Activated gamma-delta T cell (primary cell): ENCODE data around the gene CPSF2.
"Not testable (repeated sequence)": the region's sequence is repeated elsewhere in the genome, so short reads cannot be mapped to it uniquely, and the experiment has no call there.

ENCODE experiments used
- DNase-seq: peaks from one replicate; lab custom pipeline; 2025; lab: John Stamatoyannopoulos, UW

The CPSF2 gene

GRCh38 chr14:92160619-92161018 lies 38.9 kb downstream of the CPSF2 start:
- DNase-seq = no peak

DNA sequence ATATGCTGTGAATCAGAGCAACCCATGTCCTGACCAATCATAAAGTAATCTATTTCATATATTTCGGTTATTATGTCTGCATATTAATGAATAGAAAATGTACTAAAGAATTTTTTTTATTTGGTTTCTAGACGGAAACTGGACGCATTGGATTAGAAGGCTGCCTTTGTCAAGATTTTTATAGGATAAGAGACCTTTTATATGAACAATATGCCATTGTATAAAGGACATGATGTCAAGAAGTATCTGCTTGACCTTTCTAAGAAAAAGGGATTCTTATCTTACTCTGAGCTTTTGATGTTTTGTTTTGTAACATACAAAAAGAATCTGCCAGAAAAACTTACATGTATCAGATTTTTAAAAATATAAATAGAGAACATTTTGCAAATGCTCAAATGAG lies 39.8 kb downstream of the CPSF2 start:
- DNase-seq = no peak

- no peak for DNase-seq
These were observed 43.2 kb downstream of the CPSF2 start for GRCh38 chr14:92164958-92165357.

- DNase-seq = no peak
These were observed 51.9 kb downstream of the CPSF2 start for GRCh38 chr14:92173668-92174067.

- no peak for DNase-seq
These were observed 54.0 kb downstream of the CPSF2 start for GRCh38 chr14:92175811-92176210.

DNA sequence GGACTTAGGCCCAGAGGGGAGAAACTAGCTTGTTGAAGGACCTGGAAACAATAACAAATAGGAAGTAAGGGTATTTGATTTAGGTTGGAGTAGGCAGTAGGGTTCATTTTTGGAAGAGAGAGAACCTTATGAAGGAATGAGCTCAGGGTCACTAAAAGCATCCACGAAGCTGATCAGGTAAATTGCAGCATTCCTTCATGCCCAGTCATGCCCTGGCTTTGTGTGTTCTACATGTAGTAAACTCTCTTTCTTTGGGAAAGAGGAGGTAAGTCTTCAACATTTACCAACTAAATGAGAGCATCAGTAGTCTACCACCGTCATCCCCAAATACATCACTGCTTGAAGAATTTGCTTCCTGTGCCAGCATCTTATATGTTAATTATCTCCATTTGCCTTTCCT lies 54.7 kb downstream of the CPSF2 start:
- no peak for DNase-seq

- DNase-seq = not testable (repeated sequence)
These were observed 57.4 kb downstream of the CPSF2 start for GRCh38 chr14:92179178-92179577.

- no peak for DNase-seq
These were observed 63.8 kb downstream of the CPSF2 start for GRCh38 chr14:92185559-92185958.

DNA sequence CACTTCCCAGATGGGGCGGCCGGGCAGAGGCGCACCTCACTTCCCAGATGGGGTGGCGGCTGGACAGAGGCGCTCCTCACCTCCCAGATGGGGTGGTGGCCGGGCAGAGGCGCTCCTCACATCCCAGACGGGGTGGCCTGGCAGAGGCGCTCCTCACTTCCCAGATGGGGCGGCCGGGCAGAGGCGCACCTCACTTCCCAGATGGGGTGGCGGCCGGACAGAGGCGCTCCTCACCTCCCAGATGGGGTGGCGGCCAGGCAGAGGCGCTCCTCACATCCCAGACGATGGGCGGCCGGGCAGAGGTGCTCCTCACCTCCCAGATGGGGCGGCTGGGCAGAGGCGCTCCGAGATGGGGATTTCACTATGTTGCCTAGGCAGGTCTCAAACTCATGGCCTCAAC lies 65.8 kb downstream of the CPSF2 start:
- DNase-seq = not testable (repeated sequence)

DNA sequence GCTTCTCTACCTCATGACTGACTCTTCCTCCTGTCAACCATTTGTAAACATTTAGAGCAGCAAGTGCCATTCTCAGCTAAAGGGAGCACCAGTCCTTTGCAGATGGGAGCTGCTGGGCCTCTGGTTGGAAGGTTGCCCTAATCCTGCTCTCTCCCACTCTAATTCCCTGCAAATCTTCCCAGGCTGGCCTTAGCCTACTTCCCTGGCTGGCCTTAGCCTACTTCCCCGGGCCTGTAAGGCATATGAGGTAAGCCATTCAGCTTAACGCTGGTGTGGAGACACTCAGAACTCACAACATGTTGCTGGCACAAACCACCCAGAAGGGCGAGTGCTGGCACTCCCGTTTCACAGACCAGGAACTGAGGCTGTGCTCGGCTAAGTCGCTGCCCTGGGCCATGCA lies 69.0 kb downstream of the CPSF2 start:
- no peak for DNase-seq

DNA sequence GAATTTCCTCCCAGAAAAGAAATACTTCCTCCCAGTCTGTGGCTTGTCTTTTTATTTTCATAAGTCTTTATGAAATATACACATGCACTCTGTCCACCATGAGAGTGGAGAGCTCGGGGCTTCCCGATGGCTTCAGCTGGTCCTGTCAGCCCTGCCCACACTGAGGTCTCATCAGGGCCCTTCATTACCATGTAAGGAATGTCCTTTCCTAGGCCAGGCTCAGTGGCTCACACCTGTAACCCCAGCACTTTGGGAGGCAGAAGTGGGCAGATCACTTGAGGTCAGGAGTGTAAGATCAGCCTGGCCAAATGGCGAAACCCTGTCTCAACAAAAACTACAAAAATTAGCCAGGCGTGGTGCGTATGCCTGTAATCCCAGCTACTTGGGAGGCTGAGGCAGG lies 77.0 kb downstream of the CPSF2 start:
- DNase-seq = no peak

- DNase-seq = no peak
These were observed 78.0 kb downstream of the CPSF2 start for GRCh38 chr14:92199763-92200162.

DNA sequence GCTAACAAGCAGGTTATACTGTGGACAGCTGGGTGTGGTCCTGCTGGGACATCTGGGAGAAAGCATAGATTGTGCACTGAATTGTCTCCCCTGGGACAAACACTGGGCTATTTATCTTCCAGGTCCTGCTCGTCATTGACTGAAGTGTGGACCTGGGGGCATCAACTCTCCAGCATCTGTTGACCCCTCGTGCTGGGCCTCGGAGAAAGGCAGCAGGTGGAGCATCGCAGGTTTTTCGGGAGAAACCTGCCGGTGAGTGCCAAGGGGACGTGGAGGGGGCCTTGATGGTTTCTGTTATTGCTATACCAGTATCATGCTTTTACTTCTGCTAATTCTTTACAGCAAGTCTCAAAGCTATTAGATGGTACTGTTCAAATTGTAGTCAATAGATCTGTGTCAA lies 81.3 kb downstream of the CPSF2 start:
- DNase-seq = no peak

GRCh38 chr14:92204792-92205191 lies 83.0 kb downstream of the CPSF2 start:
- DNase-seq = no peak

DNA sequence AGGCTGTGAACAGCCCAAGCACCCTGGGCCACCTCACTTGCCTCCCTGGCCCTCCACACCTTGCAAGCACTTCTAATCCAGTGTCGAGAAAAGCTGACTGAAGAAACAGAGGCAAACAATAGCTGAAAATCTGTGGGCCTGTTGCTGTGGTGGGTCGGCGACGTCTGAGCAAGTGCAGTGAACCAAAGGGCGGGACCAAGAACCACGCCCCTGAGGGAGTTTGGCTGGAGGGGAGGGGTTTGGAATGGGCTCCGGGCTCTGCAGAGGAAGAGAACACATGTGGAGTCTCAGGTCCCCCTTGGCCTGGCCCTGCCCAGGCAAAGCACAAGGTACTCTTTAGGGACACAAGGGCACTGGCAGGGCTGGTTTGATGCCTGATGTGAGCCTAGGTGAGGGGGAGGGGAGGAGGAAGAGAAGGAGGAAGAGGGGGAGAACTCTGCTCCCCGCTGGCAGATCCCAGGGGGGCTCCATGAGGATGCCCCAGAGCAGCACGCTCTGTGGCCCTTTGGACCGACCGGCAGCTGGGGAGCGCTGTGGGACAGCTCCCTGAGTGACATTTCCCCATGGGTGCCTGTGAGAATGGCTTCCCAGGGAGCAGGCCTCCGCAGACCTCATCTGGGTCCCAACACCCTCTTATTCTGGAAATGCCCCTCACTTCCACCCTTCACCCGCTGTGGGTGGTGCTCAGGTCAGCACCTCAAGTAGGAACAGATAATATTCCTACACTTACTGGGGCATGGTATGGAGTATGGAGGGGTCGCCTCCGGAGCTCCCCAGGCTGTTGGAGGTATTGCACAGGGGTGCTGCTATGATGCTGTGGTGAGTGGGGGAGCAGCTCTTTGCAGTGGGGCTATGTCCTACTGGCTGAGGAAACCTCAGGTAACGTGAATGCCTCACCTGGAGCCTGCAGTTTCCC lies 85.5 kb downstream of the CPSF2 start:
- DNase-seq = no peak

GRCh38 chr14:92207928-92208265 lies 86.1 kb downstream of the CPSF2 start:
- DNase-seq = no peak

- no peak for DNase-seq
These were observed 87.4 kb downstream of the CPSF2 start for GRCh38 chr14:92209141-92209540.

DNA sequence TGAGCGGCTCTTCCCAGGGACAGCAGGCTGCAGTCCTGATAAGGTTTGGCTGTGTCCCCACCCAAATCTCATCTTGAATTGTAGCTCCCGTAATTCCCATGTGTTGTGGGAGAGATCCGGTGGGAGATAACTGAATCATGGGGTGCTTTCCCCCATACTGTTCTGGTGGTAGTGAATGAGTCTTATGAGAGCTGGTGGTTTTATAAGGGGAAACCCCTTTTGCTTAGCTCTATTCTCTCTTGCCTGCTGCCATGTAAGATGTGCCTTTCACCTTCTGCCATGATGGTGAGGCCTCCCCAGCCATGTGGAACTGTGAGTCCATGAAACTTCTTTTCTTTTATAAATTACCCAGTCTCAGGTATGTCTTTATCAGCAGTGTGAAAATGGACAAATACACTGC lies 91.4 kb downstream of the CPSF2 start:
- not testable (repeated sequence) for DNase-seq

DNA sequence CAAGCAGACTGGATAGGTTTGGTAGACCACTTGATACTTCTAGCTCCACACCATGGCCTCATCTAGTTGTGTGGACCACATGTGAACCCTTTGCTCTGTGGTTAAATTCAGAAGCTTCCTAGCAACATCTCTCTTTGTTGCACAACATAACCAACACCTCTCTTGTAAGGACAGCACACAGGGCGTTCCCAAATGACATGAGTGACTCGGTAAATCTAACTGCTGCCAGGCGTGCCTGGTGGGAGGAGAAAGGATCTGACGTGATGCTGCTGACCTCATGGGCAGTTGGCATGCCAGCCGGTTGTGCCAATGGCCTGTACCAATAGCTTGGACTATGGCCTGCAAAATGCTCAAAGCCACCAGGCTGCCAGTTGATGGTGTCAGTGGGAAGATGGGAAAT lies 93.8 kb downstream of the CPSF2 start:
- DNase-seq = no peak

- no peak for DNase-seq
These were observed 96.2 kb downstream of the CPSF2 start for GRCh38 chr14:92217936-92218335.
